Activated CD8-positive, alpha-beta memory T cell treated with anti-CD3 and anti-CD28 coated beads, Interleukin-2, amount 50 U/mL, for 1 hour (primary cell): ENCODE results near the gene PRRC2B.
"Not testable (repeated sequence)": the region's sequence is repeated elsewhere in the genome, so short reads cannot be mapped to it uniquely, and the experiment has no call there.

Experiments used
- DNase-seq: peaks from one replicate; pipeline ENCODE4 v3.0.0-alpha.2; 2020; ENCODE audit errors: extremely low read depth

The PRRC2B gene

GRCh38 chr9:131386281-131386680 lies 7.6 kb upstream of the PRRC2B start:
- DNase-seq, result no peak

GRCh38 chr9:131387394-131387793 lies 6.5 kb upstream of the PRRC2B start:
- no peak for DNase-seq

DNA sequence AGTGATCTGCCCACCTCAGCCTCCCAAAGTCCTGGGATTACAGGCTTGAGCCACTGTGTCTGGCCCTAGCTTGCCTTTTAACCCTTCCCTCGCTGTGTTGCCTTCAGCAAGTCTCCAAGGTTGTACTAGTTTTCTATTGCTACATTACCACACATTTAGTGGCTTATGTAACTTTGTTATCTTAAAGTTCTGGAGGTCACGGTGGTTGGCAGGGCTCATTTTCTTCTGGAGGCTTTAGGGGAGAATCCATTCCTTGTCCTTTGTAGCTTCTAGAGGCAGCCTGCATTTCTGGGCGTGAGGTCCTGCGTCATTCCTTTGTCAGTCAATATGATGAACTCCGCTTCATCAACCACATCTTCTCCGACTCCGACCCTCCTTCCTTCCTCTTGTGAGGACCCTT lies 2.9 kb upstream of the PRRC2B start:
- no peak for DNase-seq

DNA sequence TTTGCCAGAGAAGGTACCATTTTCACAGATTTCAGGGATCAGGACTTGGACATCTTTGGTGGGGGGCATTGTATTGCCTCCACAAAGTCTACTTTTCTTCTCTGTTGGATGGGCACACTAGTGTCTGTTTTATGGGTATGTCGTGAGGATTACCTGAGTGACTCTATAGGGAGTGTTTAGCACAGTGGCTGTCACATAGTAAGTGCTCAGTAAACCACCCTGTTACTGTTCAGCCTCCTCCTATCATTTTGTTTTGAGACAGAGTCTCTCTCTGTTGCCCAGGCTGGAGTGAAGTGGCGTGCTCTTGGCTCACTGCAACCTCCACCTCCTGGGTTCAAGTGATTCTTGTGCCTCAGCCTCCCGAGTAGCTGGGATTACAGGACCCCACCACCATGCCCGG lies 2.4 kb upstream of the PRRC2B start:
- no peak for DNase-seq

DNA sequence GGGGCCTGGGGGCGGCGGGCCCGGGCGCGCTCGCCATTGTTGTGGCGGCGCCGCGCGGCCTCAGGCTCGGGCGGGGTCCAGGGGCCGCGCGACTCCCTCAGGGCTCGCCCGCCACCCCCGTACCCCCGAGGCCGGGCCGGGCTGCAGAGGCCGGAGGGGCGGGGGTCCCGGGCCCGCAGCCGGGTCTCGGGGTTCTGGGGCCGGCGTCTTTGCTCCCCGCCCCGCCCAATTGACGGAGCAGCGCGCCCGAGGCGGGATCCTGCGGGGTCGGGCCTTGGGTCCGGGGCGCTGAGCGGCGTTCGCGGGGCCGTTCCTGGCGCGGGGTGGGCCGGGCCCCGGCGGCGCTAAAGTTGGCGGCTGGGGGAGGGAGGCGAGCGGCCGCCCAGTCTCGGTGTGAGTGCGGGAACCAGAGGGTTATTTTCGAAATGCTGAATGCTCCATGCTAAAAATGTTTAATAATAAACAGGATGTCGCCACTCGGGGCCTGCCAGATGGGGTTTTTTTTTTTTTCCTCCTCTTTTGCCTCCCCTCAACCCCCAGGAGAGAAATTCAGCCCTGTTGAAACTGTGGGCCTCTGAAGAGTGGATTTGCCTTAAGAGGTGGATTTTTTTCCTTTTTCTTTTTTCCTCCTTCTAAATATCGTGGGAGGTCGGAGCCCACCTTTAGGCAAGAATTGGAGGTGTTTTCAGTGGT lies 724 bp downstream of the PRRC2B start:
- no peak for DNase-seq

DNA sequence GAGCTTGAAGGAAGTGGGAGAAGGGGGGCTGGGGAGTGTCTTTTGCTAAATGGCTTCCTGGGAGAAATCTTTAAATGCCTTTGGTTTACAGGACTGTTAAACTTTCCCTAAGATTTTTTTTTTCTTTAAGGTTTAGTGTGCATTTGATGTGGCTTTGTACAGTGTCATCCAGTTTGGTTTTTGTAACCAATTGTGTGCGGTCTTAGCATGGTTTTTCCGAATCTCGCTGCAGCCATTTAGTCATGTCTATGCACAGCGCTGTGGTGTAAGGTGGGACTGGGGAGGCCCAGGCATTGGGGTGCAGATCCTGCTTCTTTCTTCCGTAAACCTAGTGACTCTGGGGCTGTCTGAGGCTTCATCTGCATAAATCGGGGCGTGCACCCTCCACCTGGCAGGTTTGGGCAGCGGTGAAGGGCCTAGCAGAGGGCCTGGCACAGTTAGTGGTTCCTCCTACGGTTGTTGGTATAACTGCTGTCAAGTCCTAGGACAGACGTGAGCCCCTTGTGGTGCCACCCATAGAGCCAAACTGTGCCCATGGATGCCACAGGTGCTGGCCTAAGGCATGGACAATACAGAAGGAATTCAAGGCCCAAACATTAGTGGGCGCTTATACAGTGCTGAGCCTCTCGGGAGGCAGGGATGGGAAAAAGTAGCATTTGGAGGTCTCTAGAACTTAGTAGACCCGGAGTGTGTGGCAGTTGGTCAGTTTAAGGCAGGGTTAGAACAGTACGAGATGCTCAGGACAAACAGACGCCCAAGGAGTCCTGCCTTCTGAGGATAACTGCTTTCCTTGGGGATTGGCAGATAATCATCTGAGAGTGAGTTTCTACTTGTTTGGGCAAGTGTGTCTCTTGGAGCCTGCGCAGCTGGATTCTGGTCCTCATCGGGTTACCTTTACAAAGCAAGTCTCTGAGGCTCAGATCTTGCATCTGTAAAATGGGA lies 1.5 kb downstream of the PRRC2B start:
- peak; percentile 81 for DNase-seq

- not testable (repeated sequence) for DNase-seq
These were observed 2.2 kb downstream of the PRRC2B start for GRCh38 chr9:131396099-131396479.

DNA sequence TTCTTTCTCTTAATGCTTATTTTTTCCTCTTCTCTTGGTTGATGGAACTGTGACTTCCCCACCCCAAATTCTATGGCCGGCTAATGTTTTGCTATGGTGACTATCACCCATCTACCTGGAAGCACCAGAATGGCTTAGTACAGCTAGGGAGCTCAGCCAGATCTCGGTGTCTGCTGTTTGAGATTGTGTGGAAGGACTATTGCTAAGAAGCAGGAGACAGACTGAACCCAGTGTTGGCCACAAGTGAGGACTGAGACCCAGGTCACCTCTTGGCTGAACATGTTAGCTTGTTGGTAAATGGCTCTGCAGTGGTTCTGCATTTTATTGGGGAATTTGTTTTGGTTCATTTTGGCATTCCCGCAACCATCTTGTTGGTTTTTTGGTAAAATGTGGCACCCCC lies 2.7 kb downstream of the PRRC2B start:
- DNase-seq, result no peak

DNA sequence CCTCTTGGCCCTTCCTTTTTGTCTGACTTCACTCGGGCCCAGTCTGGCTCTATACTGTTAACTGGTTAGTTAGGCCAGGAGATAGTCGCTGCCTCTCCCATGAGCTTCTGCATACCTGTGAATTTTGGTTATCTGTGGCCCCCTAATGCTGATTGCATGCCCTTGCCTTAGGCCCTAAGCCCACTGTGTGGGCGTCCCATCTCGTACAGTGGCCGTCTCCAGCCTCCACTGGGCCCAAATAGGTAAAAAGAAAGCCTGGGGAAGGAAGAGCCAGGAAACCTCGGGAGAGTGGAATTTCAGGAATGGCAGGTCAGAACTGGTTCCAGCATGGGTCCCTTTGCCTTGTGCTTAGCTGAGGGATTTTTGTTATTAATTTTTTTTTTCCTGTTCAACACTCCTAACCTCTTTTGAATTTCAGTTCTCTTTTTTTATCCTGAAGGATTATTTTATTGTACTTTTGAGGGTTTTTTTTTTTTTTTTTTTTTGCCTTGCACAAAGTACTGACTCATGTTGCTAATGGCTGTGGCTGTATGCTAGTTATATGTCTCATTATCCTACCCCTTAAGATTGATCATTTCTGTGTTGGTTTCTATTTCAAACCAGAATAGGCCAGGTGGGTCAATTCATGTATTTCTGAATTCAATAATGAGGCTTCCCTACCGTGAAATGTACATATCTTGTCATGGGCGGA lies 3.4 kb downstream of the PRRC2B start:
- DNase-seq, result no peak

- no peak for DNase-seq
These were observed 4.3 kb downstream of the PRRC2B start for GRCh38 chr9:131398204-131398603.

DNA sequence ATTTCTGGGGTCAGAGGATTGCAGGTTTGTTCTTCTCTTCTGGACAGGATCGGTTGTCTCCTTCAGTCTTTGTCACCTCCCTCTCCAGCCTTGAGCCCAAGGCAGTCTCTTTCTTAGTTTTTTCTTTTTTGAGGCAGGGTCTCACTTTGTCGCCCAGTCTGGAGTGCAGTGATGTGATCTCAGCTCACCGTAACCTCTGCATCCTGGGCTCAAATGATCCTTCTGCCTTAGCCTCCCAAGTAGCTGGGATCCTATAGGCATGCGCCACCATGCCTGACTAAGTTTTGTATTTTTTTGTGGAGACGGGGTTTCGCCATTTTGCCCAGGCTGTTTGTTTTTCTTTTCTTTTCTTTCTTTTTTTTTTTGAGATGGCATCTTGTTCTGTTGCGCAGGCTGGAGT lies 6.1 kb downstream of the PRRC2B start:
- DNase-seq, result no peak

DNA sequence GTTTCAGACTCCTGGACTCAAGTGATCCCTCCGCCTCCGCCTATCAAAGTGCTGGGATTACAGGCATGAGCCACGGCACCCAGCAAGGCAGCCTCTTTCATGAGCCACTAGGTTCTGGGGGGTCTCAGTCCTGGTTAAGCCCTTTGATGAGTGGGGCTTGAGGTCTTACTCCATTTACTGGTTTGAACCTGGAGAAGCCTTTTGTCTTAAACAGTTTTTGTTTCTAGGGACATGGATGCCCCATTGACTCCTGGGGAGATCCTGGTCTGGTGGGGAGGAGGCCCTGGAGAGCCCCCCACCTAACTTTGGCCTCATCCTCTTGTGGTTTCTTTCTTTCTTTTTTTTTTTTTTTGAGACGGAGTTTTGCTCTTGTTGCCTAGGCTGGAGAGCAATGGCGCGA lies 6.7 kb downstream of the PRRC2B start:
- no peak for DNase-seq

GRCh38 chr9:131402073-131402472 lies 8.2 kb downstream of the PRRC2B start:
- DNase-seq, result no peak

- DNase-seq, result no peak
These were observed 9.0 kb downstream of the PRRC2B start for GRCh38 chr9:131402738-131403492.

DNA sequence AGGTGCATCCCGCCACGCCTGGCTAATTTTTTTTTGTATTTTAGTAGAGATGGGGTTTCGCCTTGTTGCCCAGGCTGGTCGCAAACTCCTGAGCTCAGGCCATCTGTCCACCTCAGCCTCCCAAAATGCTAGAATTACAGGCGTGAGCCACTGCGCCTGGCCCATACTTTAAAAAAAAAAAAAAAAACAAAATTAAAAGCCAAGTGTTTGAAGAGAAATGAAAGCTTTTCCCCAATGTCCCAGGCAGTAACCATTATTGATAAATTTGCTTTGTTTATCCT lies 9.5 kb downstream of the PRRC2B start:
- no peak for DNase-seq

- DNase-seq, result no peak
These were observed 10.7 kb downstream of the PRRC2B start for GRCh38 chr9:131404581-131404980.

DNA sequence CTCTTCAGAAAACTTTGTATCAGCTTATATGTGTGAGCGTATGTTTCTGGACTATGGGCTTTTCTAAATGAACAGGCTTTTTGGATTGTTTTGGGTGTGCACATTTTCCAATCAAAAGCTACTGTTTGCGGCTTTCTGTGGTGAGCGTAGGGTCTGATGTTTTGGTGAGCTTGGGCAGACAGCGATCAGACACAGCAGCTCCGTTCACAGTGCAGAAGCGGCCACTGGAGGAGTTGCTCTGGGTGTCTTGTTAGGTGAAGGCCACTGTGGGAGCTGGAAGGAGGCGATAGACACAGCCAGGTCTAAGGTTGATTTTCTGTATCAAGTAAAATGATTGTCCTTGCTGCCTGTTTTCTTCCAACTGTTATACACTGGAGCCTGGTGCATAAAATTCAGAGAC lies 11.1 kb downstream of the PRRC2B start:
- DNase-seq, result no peak

DNA sequence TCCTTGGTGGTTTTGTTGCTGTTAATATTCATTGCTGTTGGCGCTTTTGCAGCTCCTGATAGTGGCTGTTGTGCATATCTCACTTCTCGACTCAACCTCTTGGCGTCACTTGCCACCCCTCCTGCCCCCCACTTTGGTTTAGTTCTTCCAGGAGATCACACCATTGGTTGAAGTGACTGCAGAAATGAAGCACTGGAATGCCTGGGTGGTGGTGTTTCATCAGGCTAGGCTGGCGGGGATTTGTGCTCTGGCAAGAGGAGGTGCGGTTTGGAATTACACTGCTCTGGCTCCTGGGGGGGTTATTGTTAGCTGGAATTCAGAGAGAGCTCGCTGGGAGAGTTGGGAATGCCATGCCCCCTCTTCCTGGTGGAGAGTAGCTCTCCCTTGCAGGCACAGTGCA lies 11.5 kb downstream of the PRRC2B start:
- DNase-seq, result no peak

DNA sequence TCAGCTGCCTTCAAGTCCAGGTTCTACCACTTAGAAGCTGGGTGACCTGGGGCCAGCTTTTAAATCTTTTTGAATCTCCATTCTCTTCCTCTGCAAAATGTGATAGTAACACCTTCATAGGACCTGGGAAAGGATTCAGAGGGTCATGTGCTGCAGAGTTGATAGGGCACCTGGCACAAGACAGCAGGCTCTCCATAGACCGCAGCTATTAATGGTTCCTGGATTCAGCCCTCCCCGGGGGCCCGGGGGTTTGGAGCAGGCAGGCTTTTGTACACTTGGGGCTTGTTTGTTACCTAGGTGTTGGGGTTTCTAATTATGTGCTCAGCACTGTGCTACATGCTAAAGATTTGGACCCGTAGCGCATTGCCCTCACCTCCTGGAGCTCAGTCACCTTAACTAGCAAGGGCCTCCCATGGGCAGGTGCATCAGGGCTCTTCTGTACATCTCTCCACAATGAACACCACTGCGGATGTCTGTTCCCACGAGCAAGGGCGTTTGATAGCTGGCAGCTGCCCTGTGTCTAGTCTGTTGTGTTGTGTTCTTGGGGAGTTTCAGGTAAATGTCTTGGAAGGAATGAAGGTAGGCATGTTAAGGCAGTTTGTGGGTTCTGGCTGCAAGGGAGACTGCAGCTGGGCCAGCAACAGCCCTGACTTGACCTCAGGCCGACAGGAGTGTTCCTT lies 12.1 kb downstream of the PRRC2B start:
- DNase-seq, result no peak

- no peak for DNase-seq
These were observed 12.9 kb downstream of the PRRC2B start for GRCh38 chr9:131406563-131407436.
